ENCODE measurements around the gene EFHD2. TPM values are rescaled to one million over a fixed set of nuclear protein-coding genes. Genes with fewer than 3 reads are reported as not detected.

Gene EFHD2
- total and polyA plus RNA-seq, 2 of the 8 experiments (the other 6 are each of a cell fraction or from before 2014, with no cell fraction given), result 24.4 to 25.1 TPM

DNA sequence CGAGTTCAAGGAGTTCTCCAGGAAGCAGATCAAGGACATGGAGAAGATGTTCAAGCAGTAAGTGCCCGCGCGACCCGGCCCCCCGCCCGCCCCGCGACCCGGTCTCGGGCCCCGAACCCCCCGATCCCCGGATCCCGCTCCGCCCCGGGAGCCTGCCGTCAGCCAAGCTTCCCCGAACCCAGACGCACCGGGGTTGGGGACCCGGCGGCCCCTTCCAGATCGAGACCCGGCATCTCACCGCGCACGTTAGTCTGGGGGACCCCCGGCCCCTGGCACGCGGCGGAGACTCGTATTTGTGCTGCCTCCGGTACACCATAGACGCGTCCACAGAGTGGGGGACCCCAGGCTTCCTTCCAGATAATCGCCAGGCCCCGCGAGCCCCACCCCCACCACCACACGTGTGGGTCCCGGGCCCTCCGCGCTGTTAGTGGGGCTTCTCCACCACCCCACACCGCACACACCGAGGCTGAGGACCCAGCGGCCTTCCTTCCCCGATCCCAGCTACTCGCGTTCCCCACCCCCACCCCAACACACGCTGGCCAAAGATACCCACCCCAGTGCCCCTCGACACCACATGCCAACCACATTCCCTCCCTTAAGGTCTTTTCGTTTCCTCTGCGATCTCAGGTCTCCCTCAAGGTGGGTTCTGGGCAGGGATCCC, 665 bp downstream of the EFHD2 start:
- H2AK5ac ChIP-seq (ENCODE audit: low read depth, low read length), result no peak overlapping the region
- no peaks in the 10 kb centered on the region; the same call in 1 of the 2 replicates for H3K79me1 ChIP-seq (ENCODE audit: low read depth, low read length)
- H3K27me3 ChIP-seq (replicated peaks in 1 of 4; ENCODE audit: control insufficient read depth in 3 of 4, extremely low read depth in 1 of 4, insufficient read depth in 3 of 4, low read length in 3 of 4), result peaks cover 0 to 19% (median 14%) of the 10 kb centered on the region in 4 experiments; a peak in 6 of 7 replicates
- ChIA-PET CTCF (ENCODE audit: partially characterized antibody) (interaction anchor here (1.2 to 3.3 kb wide), 3 partner anchors 9 to 86 kb away, joined by 3 to 15 read pairs (median 5); no protein-coding TSS in a partner anchor), POLR2A (ENCODE audit: partially characterized antibody) (interaction anchor here (0.7 to 1.2 kb wide), 4 partner anchors 10 to 26 kb away, joined by 4 to 7 read pairs (median 4); no protein-coding TSS in a partner anchor)
- H3K4ac ChIP-seq (replicated peaks; ENCODE audit: insufficient read length, low read depth, low read length), result peak overlapping the region; percentile 4
- H3K79me2 ChIP-seq (ENCODE audit: control insufficient read depth in 1 of 2, insufficient read depth in 2 of 2, low read length in 2 of 2), result no peaks in the 10 kb centered on the region
- DNase-seq (ENCODE audit: low read depth in 1 of 2, low spot score in 2 of 2), result no peak
- FAIRE-seq, result no peak
- no peak overlapping the region; the same call in 1 of the 2 replicates for H4K8ac ChIP-seq (ENCODE audit: extremely low read depth, insufficient read depth, low read length)
- peaks cover 2 to 7% of the 10 kb centered on the region in 2 experiments for H4K20me1 ChIP-seq (replicated peaks in 1 of 2; ENCODE audit: control insufficient read depth in 1 of 2, insufficient read depth in 2 of 2, low read length in 2 of 2)
- peaks cover 0 to 19% (median 4%) of the 10 kb centered on the region in 4 experiments; a peak in 6 of 7 replicates for H3K4me1 ChIP-seq (replicated peaks in 1 of 4; ENCODE audit: control insufficient read depth in 3 of 4, insufficient read depth in 4 of 4, low read length in 3 of 4)
- H3K27ac ChIP-seq (ENCODE audit: low read depth, low read length), result no peak overlapping the region
- H4K91ac ChIP-seq (replicated peaks; ENCODE audit: insufficient read length, low read length), result no peak overlapping the region
- WGBS, 2 experiments (ENCODE audit: extremely low coverage in 1 of 2, insufficient coverage in 1 of 2, insufficient read length in 1 of 2, insufficient replicate concordance in 2 of 2, low coverage in 1 of 2, low lambda C conversion rate in 2 of 2, missing lambda C conversion rate in 1 of 2), result 5% methylated on average over 30 of the region's 53 CpGs; no CpG with 5 or more reads in 1 of the 2 experiments
- H2BK5ac ChIP-seq (ENCODE audit: low read depth, low read length), result no peak overlapping the region
- H3K9me3 ChIP-seq (ENCODE audit: insufficient read depth in 2 of 2, low read depth in 1 of 2, low read length in 1 of 2), result no peaks in the 10 kb centered on the region
- H2AFZ ChIP-seq (ENCODE audit: low read length), result no peak overlapping the region
- H2BK12ac ChIP-seq (ENCODE audit: low read depth, low read length), result peak overlapping the region; percentile 75; the same call in 1 of the 2 replicates
- peaks cover 8% of the 10 kb centered on the region for H3K23me2 ChIP-seq (ENCODE audit: low read depth, low read length)
- no peak overlapping the region for H2BK20ac ChIP-seq (ENCODE audit: low read length)
- H3K23ac ChIP-seq (ENCODE audit: insufficient read length), result no peak overlapping the region
- no peak overlapping the region for H3K56ac ChIP-seq (replicated peaks; ENCODE audit: insufficient read length, low read depth, low read length)
- no peak overlapping the region for H2BK120ac ChIP-seq (replicated peaks; ENCODE audit: low read depth, low read length)
- 0 out of 2 replicates have a peak overlapping the region, but pooled peaks have one; percentile 72 for H2BK15ac ChIP-seq (ENCODE audit: low read length)
- no peak overlapping the region for H3K14ac ChIP-seq (ENCODE audit: insufficient read length)
- no peaks in the 10 kb centered on the region for H3K36me3 ChIP-seq (ENCODE audit: control insufficient read depth in 2 of 4, insufficient read depth in 4 of 4, low read length in 3 of 4)
- peak overlapping the region; percentile 51 to 78 (median 64) for H3K4me3 ChIP-seq (ENCODE audit: extremely low read depth in 1 of 4, insufficient read depth in 2 of 4, low read depth in 3 of 4, low read length in 4 of 4)
- peak overlapping the region in 3 of 4 experiments; percentile 11 to 74 (median 42); a peak in 3 of 7 replicates for H3K9ac ChIP-seq (replicated peaks in 1 of 4; ENCODE audit: extremely low read depth in 1 of 4, low read depth in 3 of 4, low read length in 3 of 4)
- no peak overlapping the region for H4K5ac ChIP-seq (ENCODE audit: insufficient read length, low read depth, low read length)
- no peak overlapping the region; the same call in none of the 2 replicates for H3K18ac ChIP-seq (ENCODE audit: extremely low read depth, low read length)
- H3K4me2 ChIP-seq (ENCODE audit: insufficient read depth in 1 of 2, low read depth in 2 of 2, low read length in 2 of 2), result peak overlapping the region; percentile 85 to 93
- no peak for TF ChIP-seq SIN3A (conservative IDR thresholded peaks at IDR 0.05 in 1 of 2, IDR thresholded peaks at IDR 0.05 in 1 of 2; ENCODE audit: low read depth in 1 of 2, low read length in 2 of 2)
- TF ChIP-seq BRCA1 (IDR thresholded peaks at IDR 0.05; ENCODE audit: low read depth, low read length), result no peak
- no peak for TF ChIP-seq PHF8 (conservative IDR thresholded peaks at IDR 0.05; ENCODE audit: low read depth, low read length)
- TF ChIP-seq, protein P1, sequence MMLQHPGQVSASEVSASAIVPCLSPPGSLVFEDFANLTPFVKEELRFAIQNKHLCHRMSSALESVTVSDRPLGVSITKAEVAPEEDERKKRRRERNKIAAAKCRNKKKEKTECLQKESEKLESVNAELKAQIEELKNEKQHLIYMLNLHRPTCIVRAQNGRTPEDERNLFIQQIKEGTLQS (IDR thresholded peaks at IDR 0.05; ENCODE audit: insufficient read depth, low read depth, low read length), result no peak
- TF ChIP-seq YY1 (IDR thresholded peaks at IDR 0.05; ENCODE audit: low read depth, low read length), result no peak
- peak; percentile 9 for TF ChIP-seq EZH2 (IDR thresholded peaks at IDR 0.05; ENCODE audit: low read depth, low read length, severe bottlenecking)
- no peak for TF ChIP-seq KDM1A (IDR thresholded peaks at IDR 0.05; ENCODE audit: borderline replicate concordance, low read length)
- TF ChIP-seq FOSL1 (IDR thresholded peaks at IDR 0.05; ENCODE audit: insufficient read depth, low read depth, low read length), result no peak
- TF ChIP-seq NRF1 (IDR thresholded peaks at IDR 0.05; ENCODE audit: low read depth, low read length), result no peak
- TF ChIP-seq, protein P2, sequence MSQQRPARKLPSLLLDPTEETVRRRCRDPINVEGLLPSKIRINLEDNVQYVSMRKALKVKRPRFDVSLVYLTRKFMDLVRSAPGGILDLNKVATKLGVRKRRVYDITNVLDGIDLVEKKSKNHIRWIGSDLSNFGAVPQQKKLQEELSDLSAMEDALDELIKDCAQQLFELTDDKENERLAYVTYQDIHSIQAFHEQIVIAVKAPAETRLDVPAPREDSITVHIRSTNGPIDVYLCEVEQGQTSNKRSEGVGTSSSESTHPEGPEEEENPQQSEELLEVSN (IDR thresholded peaks at IDR 0.05), result peak; percentile 25; the same call in 1 of the 2 replicates

Data from H1 (cell line).